ENCODE results near the gene GLYR1. TPM values are rescaled to one million over a fixed set of nuclear protein-coding genes. Genes with fewer than 3 reads are reported as not detected.
A peak's percentile ranks its signal among the peaks of the same experiment; 100 is the strongest.

Gene GLYR1
- total and polyA plus RNA-seq, 2 experiments from 2014 or later: 46.5 to 56.9 TPM

DNA sequence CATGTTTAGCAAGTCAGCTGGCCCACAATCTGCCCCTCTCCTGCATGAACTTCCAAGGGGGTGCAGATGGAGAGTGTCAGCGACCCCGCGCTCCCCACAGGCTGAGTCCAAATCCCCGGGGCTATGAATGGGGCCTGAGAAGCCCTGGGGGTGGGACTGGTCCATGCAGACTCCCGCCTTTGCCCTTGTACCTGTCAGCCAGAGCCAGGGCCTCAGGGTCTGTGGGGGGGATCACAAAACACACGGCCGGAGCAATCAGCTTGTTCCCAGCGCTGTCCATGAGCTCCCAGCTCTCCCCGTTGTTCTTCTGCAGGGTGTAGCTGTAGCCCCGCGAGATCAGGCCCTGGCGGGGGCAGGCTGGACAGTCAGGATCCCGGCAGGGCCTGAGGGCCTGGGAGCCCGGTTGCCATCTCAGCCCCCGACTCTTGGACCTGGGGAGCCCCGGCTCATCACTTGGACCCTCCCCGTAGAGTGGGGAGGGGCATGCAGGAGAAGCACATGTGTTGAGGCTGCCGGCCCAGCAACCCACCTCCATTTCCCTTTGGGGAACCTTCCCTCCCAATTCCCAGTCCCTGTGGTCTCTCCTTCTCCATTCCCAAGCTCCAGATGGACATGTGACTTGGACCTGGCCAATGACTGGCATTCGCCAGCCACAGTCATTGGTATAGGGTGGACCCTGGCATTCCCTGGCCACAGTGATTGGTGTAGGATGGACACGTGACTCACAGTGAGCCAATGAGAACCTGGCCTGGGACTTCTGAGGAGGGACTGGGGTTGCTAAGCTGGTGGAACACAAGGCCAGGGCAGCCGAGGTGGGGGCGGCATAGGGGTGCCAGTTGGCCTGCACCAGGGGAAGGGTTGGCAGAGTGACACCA is 47.4 kb upstream of the GLYR1 start:
- WGBS (ENCODE audit: low lambda C conversion rate, missing lambda C conversion rate): 94% methylated on average over 22 of the region's 22 CpGs
- no peaks in the 10 kb centered on the region for H4K20me1 ChIP-seq (ENCODE audit: insufficient read depth, poor library complexity, severe bottlenecking)
- H3K36me3 ChIP-seq (replicated peaks; ENCODE audit: insufficient read depth, low read depth): no peaks in the 10 kb centered on the region
- no peak for DNase-seq (ENCODE audit: low spot score)
- H3K4me3 ChIP-seq: no peak overlapping the region
- H3K9me3 ChIP-seq (ENCODE audit: low read depth): no peaks in the 10 kb centered on the region
- H3K79me2 ChIP-seq: no peaks in the 10 kb centered on the region
- H3K4me2 ChIP-seq: no peak overlapping the region
- H2AFZ ChIP-seq: no peak overlapping the region
- no peak overlapping the region for H3K27ac ChIP-seq
- TF ChIP-seq, protein P1, sequence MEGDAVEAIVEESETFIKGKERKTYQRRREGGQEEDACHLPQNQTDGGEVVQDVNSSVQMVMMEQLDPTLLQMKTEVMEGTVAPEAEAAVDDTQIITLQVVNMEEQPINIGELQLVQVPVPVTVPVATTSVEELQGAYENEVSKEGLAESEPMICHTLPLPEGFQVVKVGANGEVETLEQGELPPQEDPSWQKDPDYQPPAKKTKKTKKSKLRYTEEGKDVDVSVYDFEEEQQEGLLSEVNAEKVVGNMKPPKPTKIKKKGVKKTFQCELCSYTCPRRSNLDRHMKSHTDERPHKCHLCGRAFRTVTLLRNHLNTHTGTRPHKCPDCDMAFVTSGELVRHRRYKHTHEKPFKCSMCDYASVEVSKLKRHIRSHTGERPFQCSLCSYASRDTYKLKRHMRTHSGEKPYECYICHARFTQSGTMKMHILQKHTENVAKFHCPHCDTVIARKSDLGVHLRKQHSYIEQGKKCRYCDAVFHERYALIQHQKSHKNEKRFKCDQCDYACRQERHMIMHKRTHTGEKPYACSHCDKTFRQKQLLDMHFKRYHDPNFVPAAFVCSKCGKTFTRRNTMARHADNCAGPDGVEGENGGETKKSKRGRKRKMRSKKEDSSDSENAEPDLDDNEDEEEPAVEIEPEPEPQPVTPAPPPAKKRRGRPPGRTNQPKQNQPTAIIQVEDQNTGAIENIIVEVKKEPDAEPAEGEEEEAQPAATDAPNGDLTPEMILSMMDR (IDR thresholded peaks at IDR 0.05; ENCODE audit: poor library complexity): no peak
- TF ChIP-seq EZH2 (IDR thresholded peaks at IDR 0.05; ENCODE audit: borderline replicate concordance) (no peak), EZH2phosphoT487 (IDR thresholded peaks at IDR 0.05; ENCODE audit: low read depth, severe bottlenecking, unreplicated experiment) (no peak)
- H3K9me2 ChIP-seq (replicated peaks; ENCODE audit: insufficient read depth): no peaks in the 10 kb centered on the region
- H3K27me3 ChIP-seq: no peaks in the 10 kb centered on the region
- peaks cover 13% of the 10 kb centered on the region for H3K4me1 ChIP-seq (ENCODE audit: insufficient read depth)

DNA sequence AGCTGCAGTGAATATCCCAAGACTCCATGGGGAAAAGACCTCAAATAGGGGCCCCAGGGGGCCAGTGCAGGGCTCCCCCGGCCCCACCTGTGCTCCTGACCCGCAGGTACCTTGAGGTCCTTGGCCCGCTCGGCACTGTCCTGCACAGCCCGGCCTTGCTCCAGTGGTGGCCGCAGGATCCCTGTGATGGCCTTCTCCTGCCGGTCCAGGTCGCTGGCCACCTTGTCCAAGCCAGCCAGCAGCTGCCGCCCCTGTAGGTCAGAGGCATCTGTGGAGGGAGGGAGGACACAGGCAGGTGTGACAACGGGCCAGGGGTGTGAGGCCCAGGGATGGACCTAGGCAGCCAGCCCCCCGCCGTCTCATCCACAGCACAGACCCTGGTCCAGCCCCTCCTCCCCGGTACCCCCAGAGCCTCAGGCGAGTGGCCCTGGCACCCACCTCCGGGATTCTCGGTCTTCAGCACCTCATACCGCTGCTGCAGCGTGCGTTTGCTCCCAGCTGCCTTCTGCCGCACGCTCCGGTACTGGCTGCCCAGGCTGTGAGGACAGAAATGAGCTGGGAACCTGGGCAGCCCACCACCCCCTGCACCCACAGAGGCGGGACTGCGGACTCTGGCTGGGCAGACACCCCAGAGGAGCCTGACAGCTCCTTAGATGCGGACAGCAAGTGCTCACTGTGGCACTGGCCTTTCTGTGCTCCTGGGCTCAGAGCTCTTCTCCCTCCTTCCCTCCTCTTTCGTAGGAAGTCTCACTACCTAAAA is 46.2 kb upstream of the GLYR1 start:
- TF ChIP-seq EZH2phosphoT487 (IDR thresholded peaks at IDR 0.05; ENCODE audit: low read depth, severe bottlenecking, unreplicated experiment) (no peak), EZH2 (IDR thresholded peaks at IDR 0.05; ENCODE audit: borderline replicate concordance) (no peak)
- TF ChIP-seq, protein P1 (IDR thresholded peaks at IDR 0.05; ENCODE audit: poor library complexity): no peak
- no peaks in the 10 kb centered on the region for H3K27me3 ChIP-seq
- 94% methylated on average over 24 of the region's 26 CpGs for WGBS (ENCODE audit: low lambda C conversion rate, missing lambda C conversion rate)
- no peaks in the 10 kb centered on the region for H3K9me3 ChIP-seq (ENCODE audit: low read depth)
- DNase-seq (ENCODE audit: low spot score): no peak
- H3K4me3 ChIP-seq: no peak overlapping the region
- no peaks in the 10 kb centered on the region for H3K79me2 ChIP-seq
- H2AFZ ChIP-seq: no peak overlapping the region
- H3K27ac ChIP-seq: no peak overlapping the region
- no peaks in the 10 kb centered on the region for H4K20me1 ChIP-seq (ENCODE audit: insufficient read depth, poor library complexity, severe bottlenecking)
- H3K36me3 ChIP-seq (replicated peaks; ENCODE audit: insufficient read depth, low read depth): no peaks in the 10 kb centered on the region
- H3K9me2 ChIP-seq (replicated peaks; ENCODE audit: insufficient read depth): no peaks in the 10 kb centered on the region
- H3K4me2 ChIP-seq: no peak overlapping the region
- H3K4me1 ChIP-seq (ENCODE audit: insufficient read depth): peaks cover 13% of the 10 kb centered on the region

DNA sequence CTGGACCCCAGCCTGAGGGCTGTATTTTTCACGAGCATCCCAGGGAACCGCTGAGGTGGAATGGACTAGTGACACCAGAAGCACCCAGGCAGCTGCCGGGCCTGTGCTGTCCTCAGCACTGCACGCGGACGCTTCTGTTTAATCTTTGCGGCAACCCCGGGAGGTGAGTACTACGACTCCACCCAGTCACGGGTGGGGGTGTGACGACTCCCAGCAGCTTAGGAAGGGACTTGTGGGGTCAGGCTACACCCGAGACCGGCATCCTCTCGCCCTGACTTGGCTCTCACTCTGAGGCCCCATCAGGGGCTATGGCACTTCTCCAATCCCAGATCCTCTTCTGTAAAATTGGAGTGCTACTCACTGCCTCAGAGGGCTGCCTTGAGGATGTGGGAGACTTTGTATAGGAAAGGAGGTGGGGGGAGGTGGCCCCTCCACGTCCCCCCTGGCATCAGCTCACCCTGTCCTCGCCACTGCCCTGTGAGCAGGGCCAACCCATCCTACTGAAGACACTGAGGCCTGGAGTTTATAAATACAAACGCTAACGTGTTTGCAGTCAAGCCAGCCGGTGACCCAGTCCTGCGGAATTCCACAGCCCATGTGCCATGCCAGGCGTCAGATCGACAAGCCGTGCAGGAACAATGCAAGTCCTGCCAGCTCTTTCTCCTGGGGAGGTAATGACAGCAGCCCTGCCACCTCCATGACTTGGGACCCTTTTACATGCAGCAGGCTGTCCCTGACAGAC is 45.4 kb upstream of the GLYR1 start:
- Histone ChIP-seq H3K36me3 (replicated peaks; ENCODE audit: insufficient read depth, low read depth) (no peaks in the 10 kb centered on the region), H3K79me2 (no peaks in the 10 kb centered on the region), H3K4me1 (ENCODE audit: insufficient read depth) (peaks cover 13% of the 10 kb centered on the region), H3K4me2 (peak overlapping the region; percentile 35), H3K27me3 (no peaks in the 10 kb centered on the region), H3K27ac (peak overlapping the region; percentile 40), H3K9me3 (ENCODE audit: low read depth) (no peaks in the 10 kb centered on the region), H4K20me1 (ENCODE audit: insufficient read depth, poor library complexity, severe bottlenecking) (no peaks in the 10 kb centered on the region), H3K9me2 (replicated peaks; ENCODE audit: insufficient read depth) (no peaks in the 10 kb centered on the region), H2AFZ (no peak overlapping the region), H3K4me3 (no peak overlapping the region)
- no peak for TF ChIP-seq EZH2 (IDR thresholded peaks at IDR 0.05; ENCODE audit: borderline replicate concordance)
- no peak for TF ChIP-seq EZH2phosphoT487 (IDR thresholded peaks at IDR 0.05; ENCODE audit: low read depth, severe bottlenecking, unreplicated experiment)
- TF ChIP-seq, protein P1 (IDR thresholded peaks at IDR 0.05; ENCODE audit: poor library complexity): no peak
- 59% methylated on average over 23 of the region's 23 CpGs for WGBS (ENCODE audit: low lambda C conversion rate, missing lambda C conversion rate)
- DNase-seq (ENCODE audit: low spot score): peak; percentile 43
